ENCODE measurements around the gene ARHGAP26. TPM values are rescaled to one million over a fixed set of nuclear protein-coding genes. Genes with fewer than 3 reads are reported as not detected.
"Not testable (repeated sequence)": the region's sequence is repeated elsewhere in the genome, so short reads cannot be mapped to it uniquely, and the experiment has no call there.

The ARHGAP26 gene
- total RNA-seq, 4 donors from 2014 or later = 28.2 to 52.3 (median 37.9) TPM

DNA sequence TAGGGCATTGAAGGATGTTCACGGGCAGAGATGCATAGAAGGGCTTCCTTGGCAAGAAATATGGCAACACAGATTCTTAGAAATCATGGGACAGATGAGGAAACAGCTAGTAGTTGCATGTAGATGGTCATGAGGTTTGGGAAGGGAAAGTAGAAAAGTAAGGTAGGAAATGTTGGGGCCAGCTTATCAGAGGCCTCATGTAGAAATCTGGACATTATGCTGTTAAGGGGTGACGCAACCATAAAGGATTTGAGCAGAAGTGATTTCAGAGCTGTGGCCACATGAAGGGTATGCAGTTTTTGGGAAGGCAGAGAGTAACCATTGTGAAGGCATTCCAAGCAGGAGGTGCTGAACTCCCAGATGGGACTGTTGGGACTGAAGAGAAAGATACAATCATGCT, 224.0 kb downstream of the ARHGAP26 start:
- DNase-seq = no peak
- TF ChIP-seq CTCF (IDR thresholded peaks at IDR 0.05) = no peak
- TF ChIP-seq POLR2A (IDR thresholded peaks at IDR 0.05) = no peak
- no peaks in the 10 kb centered on the region for H3K9me3 ChIP-seq
- H3K27me3 ChIP-seq = no peaks in the 10 kb centered on the region
- WGBS, 2 donors = 95 to 99% methylated on average over 2 of the region's 2 CpGs
- intact Hi-C loops (cut with DNase I) = no loop called here
- no peak overlapping the region for H3K27ac ChIP-seq
- no peak overlapping the region for H3K4me3 ChIP-seq (replicated peaks in 1 of 3)
- H3K36me3 ChIP-seq = no peaks in the 10 kb centered on the region
- no peaks in the 10 kb centered on the region for H3K4me1 ChIP-seq

GRCh38 chr5:142995621-142996020, 225.4 kb downstream of the ARHGAP26 start:
- intact Hi-C loops (cut with DNase I); H3K27ac ChIP-seq; H3K27me3 ChIP-seq; H3K4me1 ChIP-seq; H3K9me3 ChIP-seq; DNase-seq; H3K4me3 ChIP-seq (replicated peaks in 1 of 3); H3K36me3 ChIP-seq: not testable (repeated sequence)

- Histone ChIP-seq H3K27ac (no peak overlapping the region), H3K4me3 (replicated peaks in 1 of 3) (no peak overlapping the region), H3K4me1 (peaks cover 2 to 9% of the 10 kb centered on the region in 2 donors), H3K9me3 (no peaks in the 10 kb centered on the region), H3K36me3 (no peaks in the 10 kb centered on the region), H3K27me3 (no peaks in the 10 kb centered on the region)
- DNase-seq = no peak
- intact Hi-C loops (cut with DNase I) = no loop called here
- WGBS, 2 donors = 84 to 95% methylated on average over 1 of the region's 1 CpG
- TF ChIP-seq CTCF (IDR thresholded peaks at IDR 0.05) (no peak), POLR2A (IDR thresholded peaks at IDR 0.05) (no peak)
Observed at GRCh38 chr5:142997591-142997990, 227.4 kb downstream of the ARHGAP26 start.

DNA sequence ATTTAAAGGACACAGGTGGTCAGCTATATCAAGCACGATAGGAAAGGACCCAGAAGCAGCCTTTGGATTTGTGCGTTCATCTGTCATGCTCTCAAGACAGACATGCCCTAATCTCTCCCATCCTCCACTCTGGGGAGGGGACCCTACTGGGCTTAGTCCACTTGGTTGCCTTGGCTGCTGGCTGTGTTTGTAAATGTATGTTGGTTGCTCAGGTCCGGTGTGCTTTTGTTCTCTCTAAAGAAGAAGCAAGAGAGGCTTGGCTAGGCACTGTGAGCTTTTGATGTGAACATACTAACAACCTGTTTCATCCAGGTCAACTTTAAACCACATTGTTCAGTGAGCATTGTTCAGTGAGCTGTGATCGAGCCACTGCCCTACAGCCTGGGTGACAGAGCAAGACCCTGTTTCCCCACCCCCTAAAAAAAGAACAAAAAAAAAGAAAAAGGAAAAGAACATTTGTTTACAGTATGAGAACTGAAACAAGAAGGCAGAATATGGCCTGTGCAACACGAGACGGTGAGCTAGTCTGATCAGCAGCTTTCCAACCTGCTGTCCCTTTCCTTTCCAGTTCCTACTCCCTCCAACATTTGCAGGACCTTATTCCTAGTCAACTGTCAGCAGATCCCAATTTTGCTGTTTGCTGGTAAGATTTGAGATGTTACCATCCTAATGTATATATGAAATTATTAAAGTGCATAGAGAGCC, 228.3 kb downstream of the ARHGAP26 start:
- WGBS, 2 donors = 81 to 82% methylated on average over 6 of the region's 6 CpGs
- H3K9me3 ChIP-seq = no peaks in the 10 kb centered on the region
- intact Hi-C loops (cut with DNase I) = no loop called here
- H3K4me3 ChIP-seq (replicated peaks in 1 of 3) = no peak overlapping the region
- no peaks in the 10 kb centered on the region for H3K36me3 ChIP-seq
- H3K27ac ChIP-seq = no peak overlapping the region
- TF ChIP-seq CTCF (IDR thresholded peaks at IDR 0.05) = no peak
- TF ChIP-seq POLR2A (IDR thresholded peaks at IDR 0.05) = no peak
- no peaks in the 10 kb centered on the region for H3K27me3 ChIP-seq
- peaks cover 11 to 18% of the 10 kb centered on the region in 2 donors for H3K4me1 ChIP-seq
- no peak for DNase-seq

DNA sequence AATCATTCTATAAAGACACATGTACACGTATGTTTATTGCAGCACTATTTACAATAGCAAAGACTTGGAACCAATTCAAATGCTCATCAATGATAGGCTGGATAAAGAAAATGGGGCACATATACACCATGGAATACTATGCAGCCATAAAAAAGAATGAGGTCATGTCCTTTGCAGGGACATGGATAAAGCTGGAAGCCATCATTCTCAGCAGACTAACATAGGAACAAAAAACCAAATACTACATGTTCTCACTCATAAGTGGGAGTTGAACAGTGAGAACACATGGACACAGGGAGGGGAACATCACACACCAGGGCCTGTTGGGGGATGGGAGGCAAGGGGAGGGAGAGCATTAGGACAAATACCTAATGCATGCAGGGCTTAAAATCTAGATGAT, 230.4 kb downstream of the ARHGAP26 start:
- DNase-seq; H3K27ac ChIP-seq; intact Hi-C loops (cut with DNase I); H3K4me3 ChIP-seq (replicated peaks in 1 of 3); H3K27me3 ChIP-seq; H3K36me3 ChIP-seq; H3K9me3 ChIP-seq: not testable (repeated sequence)
- WGBS, 2 donors = 93 to 100% methylated on average over 1 of the region's 1 CpG
- peaks cover 11 to 24% of the 10 kb centered on the region in 2 donors for H3K4me1 ChIP-seq

DNA sequence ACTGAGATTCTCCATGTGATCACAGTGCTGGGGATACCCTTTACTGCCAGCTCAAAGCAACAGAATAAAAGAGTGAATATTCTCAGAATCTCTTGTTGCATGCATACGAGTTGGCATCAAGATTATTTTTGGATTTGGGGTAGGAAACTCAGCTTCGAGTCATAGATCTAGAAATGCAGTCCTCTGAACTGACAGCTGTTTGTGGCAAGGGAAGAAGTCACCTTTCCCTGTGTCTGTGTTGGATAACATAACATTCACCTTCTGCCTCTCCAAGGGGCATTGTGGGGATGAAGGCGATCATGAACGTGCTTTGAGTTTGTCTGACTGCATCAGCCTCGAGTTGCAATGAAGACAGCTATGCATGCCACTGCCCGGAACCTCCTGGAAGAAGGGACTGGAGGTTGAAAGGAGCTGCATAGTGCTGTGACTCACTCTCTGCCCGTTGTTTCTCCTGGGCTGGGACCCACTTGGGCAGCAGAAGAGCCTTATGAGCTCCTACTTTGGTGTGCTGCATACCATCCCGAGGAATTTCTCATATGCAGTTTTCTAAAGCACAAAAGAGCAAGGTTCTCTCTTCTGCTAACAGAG, 231.7 kb downstream of the ARHGAP26 start:
- Histone ChIP-seq H3K9me3 (no peaks in the 10 kb centered on the region), H3K36me3 (no peaks in the 10 kb centered on the region), H3K4me3 (replicated peaks in 1 of 3) (no peak overlapping the region), H3K27ac (no peak overlapping the region), H3K27me3 (no peaks in the 10 kb centered on the region), H3K4me1 (peaks cover 15 to 33% of the 10 kb centered on the region in 2 donors)
- intact Hi-C loops (cut with DNase I) = no loop called here
- TF ChIP-seq POLR2A (IDR thresholded peaks at IDR 0.05) (no peak), CTCF (IDR thresholded peaks at IDR 0.05) (no peak)
- whole genome bisulfite sequencing, 2 donors = 70 to 76% methylated on average over 8 of the region's 8 CpGs
- DNase-seq = no peak
